ENCODE results near the gene SULT1A2.
"Not testable (repeated sequence)": the region's sequence is repeated elsewhere in the genome, so short reads cannot be mapped to it uniquely, and the experiment has no call there.

DNA sequence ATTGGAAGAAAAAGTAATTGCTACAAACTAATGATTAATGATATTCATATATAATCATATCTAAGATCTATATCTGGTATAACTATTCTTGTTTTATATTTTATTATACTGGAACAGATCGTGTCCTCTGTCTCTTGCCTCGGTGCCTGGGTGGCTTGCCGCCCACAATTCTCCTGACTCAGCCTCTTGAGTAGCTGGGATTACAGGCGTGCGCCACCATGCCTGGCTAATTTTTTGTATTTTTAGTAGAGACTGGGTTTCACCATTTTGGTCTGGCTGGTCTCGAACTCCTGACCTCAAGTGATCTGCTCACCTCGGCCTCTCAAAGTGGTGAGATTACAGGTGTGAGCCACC lies 19.4 kb upstream of the SULT1A2 start:
- TF ChIP-seq, protein P1, sequence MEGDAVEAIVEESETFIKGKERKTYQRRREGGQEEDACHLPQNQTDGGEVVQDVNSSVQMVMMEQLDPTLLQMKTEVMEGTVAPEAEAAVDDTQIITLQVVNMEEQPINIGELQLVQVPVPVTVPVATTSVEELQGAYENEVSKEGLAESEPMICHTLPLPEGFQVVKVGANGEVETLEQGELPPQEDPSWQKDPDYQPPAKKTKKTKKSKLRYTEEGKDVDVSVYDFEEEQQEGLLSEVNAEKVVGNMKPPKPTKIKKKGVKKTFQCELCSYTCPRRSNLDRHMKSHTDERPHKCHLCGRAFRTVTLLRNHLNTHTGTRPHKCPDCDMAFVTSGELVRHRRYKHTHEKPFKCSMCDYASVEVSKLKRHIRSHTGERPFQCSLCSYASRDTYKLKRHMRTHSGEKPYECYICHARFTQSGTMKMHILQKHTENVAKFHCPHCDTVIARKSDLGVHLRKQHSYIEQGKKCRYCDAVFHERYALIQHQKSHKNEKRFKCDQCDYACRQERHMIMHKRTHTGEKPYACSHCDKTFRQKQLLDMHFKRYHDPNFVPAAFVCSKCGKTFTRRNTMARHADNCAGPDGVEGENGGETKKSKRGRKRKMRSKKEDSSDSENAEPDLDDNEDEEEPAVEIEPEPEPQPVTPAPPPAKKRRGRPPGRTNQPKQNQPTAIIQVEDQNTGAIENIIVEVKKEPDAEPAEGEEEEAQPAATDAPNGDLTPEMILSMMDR (IDR thresholded peaks at IDR 0.05) = not testable (repeated sequence)
- not testable (repeated sequence) for TF ChIP-seq POLR2A (IDR thresholded peaks at IDR 0.05); POLR2AphosphoS5 (IDR thresholded peaks at IDR 0.05; ENCODE audit: insufficient read depth in 1 of 2, low read depth in 1 of 2)

Measured in vagina (tissue), 2 donors.